Pancreas (tissue), 10 donors: Measurements from ENCODE around the gene PEX16. TPM values are rescaled to one million over a fixed set of nuclear protein-coding genes. Genes with fewer than 3 reads are reported as not detected.

Experiments
- ATAC-seq, 4 donors: fragments of 200-7000 bp; cut with Tn5 transposase; one replicate each; pipeline versions ENCODE4 v1.8.0 to v1.9.1; 2020; ENCODE audit warnings: mild to moderate bottlenecking in 4 of 4, moderate library complexity in 4 of 4
- DNase-seq, 6 donors: peaks; one replicate each; pipeline ENCODE4 v3.0.0-alpha.2; 2020
- FAIRE-seq: peaks from 2 replicates; lab custom pipeline; 2012; peaks lifted over from hg19 to GRCh38; lab: Jason Lieb, UNC
- H3K27ac ChIP-seq, 4 donors: fragments of 200-600 bp; sonication (generic); 1 replicate in 3 of 4; 2 replicates in 1 of 4; pipeline versions ENCODE4 v1.5.0 to v1.8.0; 2020
- H3K27me3 ChIP-seq, 4 donors: fragments of 200-600 bp; one replicate each; pipeline ENCODE4 v1.8.0; 2021
- H3K36me3 ChIP-seq, 3 donors: fragments of 200-600 bp; sonication (generic) in 1 of 3; one replicate each; pipeline versions ENCODE4 v1.5.0 to v1.8.0; 2020 to 2021
- H3K4me1 ChIP-seq, 3 donors: fragments of 200-600 bp; one replicate each; pipeline ENCODE4 v1.8.0; 2021
- H3K4me3 ChIP-seq, 4 donors: fragments of 200-600 bp; sonication (generic) in 2 of 4; one replicate each; pipeline versions ENCODE4 v1.5.0 to v1.8.0; 2020 to 2021
- H3K9me3 ChIP-seq, 4 donors: fragments of 200-600 bp; one replicate each; pipeline ENCODE4 v1.8.0; 2021
- CTCF ChIP-seq, 4 donors: fragments of 200-600 bp; sonication (generic) in 3 of 4; IDR thresholded peaks; one replicate each; pipeline versions ENCODE4 v1.5.0 to v1.8.0; 2021; ENCODE audit warnings: antibody characterized with exemption in 4 of 4
- WGBS, 2 donors: extraction: QIAGEN DNeasy Blood & Tissue Kit; methylation state at CpG; one replicate each; pipeline ENCODE4 v1.1.7; 2013; 5-methylcytosine and 5-hydroxymethylcytosine counted together
- intact Hi-C, 3 donors: fragments of 100-400 bp; cut with DNase I; formaldehyde crosslinking; loops; one replicate each; pipeline versions ENCODE4 v1.11.1 to v1.14.2; 2022
- polyA plus RNA-seq, 2 donors: library from polyadenylated mRNA; stranded (reverse); fragments of 200-250 nt; gene quantifications; one replicate each; pipeline ENCODE4 v1.2.3, GENCODE V29; 2013
- total RNA-seq, 6 donors: library from RNA; stranded (reverse); fragmentation: NEBNext Ultra II Directional in 4 of 6; extraction: Animal tissue kit (Norgen Biotek cat#: 25700) in 4 of 6; gene quantifications; one replicate each; pipeline versions ENCODE4 v1.2.1 to v1.2.4, GENCODE V29; 2021 to 2023
- donor health status: healthy with polysubstance abuse.
- donor health status: DM: no; HTN: no; CAD: no; lungs with moderate emphysema.
- donor health status: DM: no; HTN: no; CAD: no.
- donor health status: control.
- donor health status: control.
- donor health status: Bipolar disorder and iron deficiency.
- donor health status: DM: yes; HTN: yes; CAD: no.
- donor health status: DM: no; HTN: no; CAD: no.
- donor health status: DM: no; HTN: no; CAD: no.
- donor health status: DM: yes; HTN: yes; CAD: no.

PEX16 gene
- total and polyA plus RNA-seq, 8 donors: 18.6 to 44.3 (median 25.7) TPM

DNA sequence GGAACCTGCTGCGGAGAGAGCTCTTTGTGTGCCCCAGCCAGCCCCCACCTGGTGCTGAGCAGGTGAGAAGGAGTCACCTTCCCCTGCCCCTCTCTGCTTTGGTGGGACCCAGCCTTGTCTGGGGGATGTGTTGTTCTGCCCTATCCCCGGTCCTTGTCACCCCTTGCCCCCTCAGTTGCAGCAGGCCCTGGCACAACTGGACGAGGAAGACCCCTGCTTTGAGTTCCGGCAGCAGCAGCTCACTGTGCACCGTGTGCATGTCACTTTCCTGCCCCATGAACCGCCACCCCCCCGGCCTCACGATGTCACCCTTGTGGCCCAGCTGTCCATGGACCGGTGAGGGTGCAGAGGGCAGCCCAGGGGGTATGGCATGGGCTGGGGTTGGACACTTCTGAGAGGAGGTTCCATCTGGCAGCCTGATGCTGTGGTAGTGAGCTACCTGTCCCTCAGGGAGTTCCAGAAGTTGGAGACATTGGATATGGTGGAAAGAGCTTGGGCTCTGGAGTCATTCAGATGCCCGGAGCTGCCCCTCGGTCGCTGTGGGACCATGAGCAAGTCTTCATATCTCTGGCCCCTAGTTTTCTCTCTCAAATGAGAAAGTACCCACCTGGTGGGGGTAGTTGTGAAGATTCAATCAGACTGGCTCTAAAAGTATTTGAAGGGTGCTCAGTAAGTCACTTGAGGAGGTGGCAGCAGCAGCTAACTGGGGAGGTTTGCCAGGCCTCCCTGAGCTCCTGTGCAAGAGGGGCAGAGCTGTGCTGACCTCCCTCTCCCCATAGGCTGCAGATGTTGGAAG lies 9.1 kb upstream of the PEX16 start:
- Histone ChIP-seq H3K36me3 (peaks cover 0 to 8% (median 0%) of the 10 kb centered on the region in 3 donors), H3K27ac (no peak overlapping the region), H3K27me3 (no peaks in the 10 kb centered on the region), H3K4me3 (no peak overlapping the region), H3K9me3 (no peaks in the 10 kb centered on the region), H3K4me1 (peaks cover under 1 to 2% (median 1%) of the 10 kb centered on the region in 3 donors)
- intact Hi-C loops: no loop called here
- 88 to 90% methylated on average over 12 of the region's 12 CpGs for WGBS, 2 donors
- no peak for TF ChIP-seq CTCF (IDR thresholded peaks at IDR 0.05)
- ATAC-seq (no peak), DNase-seq (peak in 2 of 6 donors; percentile 9 to 46), FAIRE-seq (no peak)

- peak in 2 of 6 donors; percentile 9 to 75 for DNase-seq
- intact Hi-C loops: no loop called here
- WGBS, 2 donors: 82 to 89% methylated on average over 12 of the region's 12 CpGs
- no peak overlapping the region for H3K4me3 ChIP-seq
- peaks cover 0 to 8% (median 0%) of the 10 kb centered on the region in 3 donors for H3K36me3 ChIP-seq
- no peak for ATAC-seq
- H3K27ac ChIP-seq: no peak overlapping the region
- H3K4me1 ChIP-seq: peaks cover 8 to 9% (median 8%) of the 10 kb centered on the region in 3 donors
- FAIRE-seq: no peak
- H3K27me3 ChIP-seq: no peaks in the 10 kb centered on the region
- no peak for TF ChIP-seq CTCF (IDR thresholded peaks at IDR 0.05)
- H3K9me3 ChIP-seq: no peaks in the 10 kb centered on the region
Measured at GRCh38 chr11:45926001-45926401, 8.3 kb upstream of the PEX16 start.

DNA sequence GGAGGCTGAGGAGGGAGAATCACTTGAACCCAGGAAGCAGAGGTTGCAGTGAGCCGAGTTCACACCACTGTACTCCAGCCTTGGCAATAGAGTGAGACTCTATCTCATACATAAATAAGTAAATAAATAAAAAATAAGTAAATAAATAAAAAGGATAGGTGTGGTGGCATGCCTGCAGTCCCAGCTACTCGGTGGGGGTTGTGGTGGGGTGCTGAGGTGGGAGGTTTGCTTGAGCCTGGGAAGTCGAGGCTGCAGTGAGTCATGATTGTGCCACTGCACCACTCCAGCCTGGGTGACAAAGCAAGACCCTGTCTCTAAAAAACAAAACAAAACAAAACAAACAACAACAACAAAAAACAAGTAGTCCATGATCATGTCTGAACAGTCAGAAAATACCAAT lies 7.9 kb upstream of the PEX16 start:
- intact Hi-C loops: no loop called here
- TF ChIP-seq CTCF (IDR thresholded peaks at IDR 0.05): no peak
- Histone ChIP-seq H3K27ac (no peak overlapping the region), H3K4me3 (no peak overlapping the region), H3K9me3 (no peaks in the 10 kb centered on the region), H3K36me3 (peaks cover 0 to 8% (median 0%) of the 10 kb centered on the region in 3 donors), H3K27me3 (no peaks in the 10 kb centered on the region), H3K4me1 (peaks cover 10 to 12% (median 11%) of the 10 kb centered on the region in 3 donors)
- ATAC-seq: no peak
- no peak for FAIRE-seq
- WGBS, 2 donors: 85% methylated on average over 3 of the region's 3 CpGs
- no peak for DNase-seq

DNA sequence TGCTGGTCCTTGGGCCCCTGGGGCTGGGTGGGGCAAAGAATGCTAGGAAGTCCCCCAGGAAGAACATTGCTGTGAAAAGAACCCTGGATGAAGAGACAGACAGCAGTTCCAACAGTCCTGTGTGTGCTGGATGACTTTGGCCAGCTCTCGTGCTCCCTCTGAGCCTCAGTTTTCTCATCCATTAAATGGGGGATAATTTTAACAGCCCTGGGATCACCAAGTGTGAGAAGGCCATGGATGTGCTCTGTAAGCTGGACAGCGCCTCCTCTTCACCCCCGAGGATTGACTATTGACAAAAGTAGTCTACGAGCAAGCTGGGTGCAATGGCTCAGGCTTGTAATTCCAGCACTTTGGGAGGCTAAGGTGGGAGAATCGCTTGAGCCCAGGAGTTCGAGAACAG lies 7.2 kb upstream of the PEX16 start:
- DNase-seq (no peak), ATAC-seq (no peak), FAIRE-seq (no peak)
- H3K27me3 ChIP-seq: no peaks in the 10 kb centered on the region
- no peaks in the 10 kb centered on the region for H3K9me3 ChIP-seq
- TF ChIP-seq CTCF (IDR thresholded peaks at IDR 0.05): no peak
- H3K36me3 ChIP-seq: peaks cover 0 to 8% (median 0%) of the 10 kb centered on the region in 3 donors
- intact Hi-C loops: no loop called here
- H3K27ac ChIP-seq: no peak overlapping the region
- 92 to 93% methylated on average over 6 of the region's 6 CpGs for WGBS, 2 donors
- no peak overlapping the region for H3K4me3 ChIP-seq
- H3K4me1 ChIP-seq: peaks cover 10 to 12% (median 11%) of the 10 kb centered on the region in 3 donors
